Measurements from ENCODE around the gene ZFYVE28.

- TF ChIP-seq SUZ12 (IDR thresholded peaks at IDR 0.05), result no peak
- TF ChIP-seq TARDBP (IDR thresholded peaks at IDR 0.05), result no peak
- TF ChIP-seq BHLHE40 (IDR thresholded peaks at IDR 0.05; ENCODE audit: borderline replicate concordance), result no peak
- no peak for TF ChIP-seq FOXM1 (IDR thresholded peaks at IDR 0.05; ENCODE audit: borderline replicate concordance)
- no peak for TF ChIP-seq SP1 (IDR thresholded peaks at IDR 0.05)
- TF ChIP-seq PKNOX1 (IDR thresholded peaks at IDR 0.05), result no peak
- no peak for TF ChIP-seq ARNT (IDR thresholded peaks at IDR 0.05)
- no peak for TF ChIP-seq HDGF (IDR thresholded peaks at IDR 0.05; ENCODE audit: borderline replicate concordance)
- TF ChIP-seq FOXK2 (IDR thresholded peaks at IDR 0.05), result no peak
These were observed 41.3 kb upstream of the ZFYVE28 start for GRCh38 chr4:2459589-2460349.

Measured in HEK293T (cell line).